ENCODE data around the gene ADAM8. TPM values are rescaled to one million over a fixed set of nuclear protein-coding genes. Genes with fewer than 3 reads are reported as not detected.
"Not testable (repeated sequence)": the region's sequence is repeated elsewhere in the genome, so short reads cannot be mapped to it uniquely, and the experiment has no call there.

ADAM8 gene
- total and polyA plus RNA-seq, 2 donors = 8.3 to 19.2 TPM

DNA sequence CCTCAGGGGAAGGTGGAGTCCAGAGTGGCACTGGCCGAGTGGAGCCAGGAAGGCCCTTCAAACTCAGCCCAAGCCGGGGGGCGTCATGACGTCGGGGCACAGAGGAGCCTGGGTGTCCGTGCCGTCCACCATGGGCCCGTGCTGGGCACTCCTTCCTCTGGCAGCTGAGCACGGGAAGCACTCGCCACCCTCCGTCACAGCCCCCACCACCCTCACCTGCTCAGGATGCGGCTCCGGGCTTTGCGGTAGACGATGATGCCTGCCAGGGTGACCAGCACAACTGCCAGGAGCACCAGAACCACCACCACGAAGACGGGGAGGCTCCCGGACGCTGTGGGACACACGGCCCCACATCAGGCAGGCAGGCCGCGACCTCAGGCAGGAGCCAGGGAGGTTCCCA lies 8.1 kb downstream of the ADAM8 start:
- Histone ChIP-seq H3K27ac (ENCODE audit: low read depth in 1 of 2, low read length in 1 of 2) (no peak overlapping the region), H3K4me3 (ENCODE audit: low read length in 2 of 2) (no peak overlapping the region), H3K4me1 (ENCODE audit: control insufficient read depth in 2 of 2, insufficient read depth in 2 of 2, low read length in 2 of 2) (peaks cover 0 to 3% of the 10 kb centered on the region in 2 donors), H3K36me3 (ENCODE audit: control insufficient read depth in 2 of 2, insufficient read depth in 2 of 2, low read length in 1 of 2) (no peaks in the 10 kb centered on the region), H3K27me3 (ENCODE audit: control insufficient read depth in 2 of 2, insufficient read depth in 1 of 2, low read length in 1 of 2) (no peaks in the 10 kb centered on the region), H3K9me3 (ENCODE audit: control insufficient read depth in 2 of 2, insufficient read depth in 1 of 2, low read length in 1 of 2) (no peaks in the 10 kb centered on the region)
- WGBS = 96% methylated on average over 22 of the region's 22 CpGs
- no peak for DNase-seq (ENCODE audit: low read depth in 6 of 9, low spot score in 9 of 9)

DNA sequence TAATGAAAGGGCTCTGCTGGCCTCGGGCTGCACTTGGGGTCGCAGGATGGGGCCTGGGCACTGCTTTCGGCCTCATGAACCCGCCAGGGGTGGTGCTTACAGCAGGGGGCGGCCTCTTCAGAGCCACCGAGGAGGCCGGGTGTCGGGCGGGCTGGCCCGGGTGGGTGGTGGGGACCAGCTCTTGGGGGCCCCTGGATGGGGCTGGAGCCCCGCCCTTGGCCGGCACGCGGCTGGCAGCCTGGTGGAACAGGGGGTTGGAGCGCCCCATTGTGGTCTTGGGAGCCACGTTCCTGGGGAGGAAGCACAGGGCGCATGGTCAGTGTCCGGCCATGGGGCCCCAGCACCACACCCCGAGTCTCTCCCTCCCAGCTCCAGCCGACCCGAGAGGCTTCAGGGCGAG lies 8.8 kb downstream of the ADAM8 start:
- DNase-seq (ENCODE audit: low read depth in 6 of 9, low spot score in 9 of 9) = no peak
- Histone ChIP-seq H3K27me3 (ENCODE audit: control insufficient read depth in 2 of 2, insufficient read depth in 1 of 2, low read length in 1 of 2) (peaks cover 0 to 2% of the 10 kb centered on the region in 2 donors), H3K9me3 (ENCODE audit: control insufficient read depth in 2 of 2, insufficient read depth in 1 of 2, low read length in 1 of 2) (no peaks in the 10 kb centered on the region), H3K27ac (ENCODE audit: low read depth in 1 of 2, low read length in 1 of 2) (no peak overlapping the region), H3K4me3 (ENCODE audit: low read length in 2 of 2) (no peak overlapping the region), H3K4me1 (ENCODE audit: control insufficient read depth in 2 of 2, insufficient read depth in 2 of 2, low read length in 2 of 2) (peaks cover 0 to 5% of the 10 kb centered on the region in 2 donors), H3K36me3 (ENCODE audit: control insufficient read depth in 2 of 2, insufficient read depth in 2 of 2, low read length in 1 of 2) (no peaks in the 10 kb centered on the region)
- WGBS = 97% methylated on average over 22 of the region's 22 CpGs

- H3K27me3 ChIP-seq (ENCODE audit: control insufficient read depth in 2 of 2, insufficient read depth in 1 of 2, low read length in 1 of 2) = peaks cover 0 to 7% of the 10 kb centered on the region in 2 donors
- H3K4me3 ChIP-seq (ENCODE audit: low read length in 2 of 2) = no peak overlapping the region
- no peak for DNase-seq (ENCODE audit: low read depth in 6 of 9, low spot score in 9 of 9)
- H3K36me3 ChIP-seq (ENCODE audit: control insufficient read depth in 2 of 2, insufficient read depth in 2 of 2, low read length in 1 of 2) = no peaks in the 10 kb centered on the region
- H3K4me1 ChIP-seq (ENCODE audit: control insufficient read depth in 2 of 2, insufficient read depth in 2 of 2, low read length in 2 of 2) = peaks cover 2 to 10% of the 10 kb centered on the region in 2 donors
- H3K27ac ChIP-seq (ENCODE audit: low read depth in 1 of 2, low read length in 1 of 2) = no peak overlapping the region
- WGBS = 96% methylated on average over 14 of the region's 14 CpGs
- H3K9me3 ChIP-seq (ENCODE audit: control insufficient read depth in 2 of 2, insufficient read depth in 1 of 2, low read length in 1 of 2) = no peaks in the 10 kb centered on the region
Observed at GRCh38 chr10:133267293-133267692, 9.4 kb downstream of the ADAM8 start.

DNA sequence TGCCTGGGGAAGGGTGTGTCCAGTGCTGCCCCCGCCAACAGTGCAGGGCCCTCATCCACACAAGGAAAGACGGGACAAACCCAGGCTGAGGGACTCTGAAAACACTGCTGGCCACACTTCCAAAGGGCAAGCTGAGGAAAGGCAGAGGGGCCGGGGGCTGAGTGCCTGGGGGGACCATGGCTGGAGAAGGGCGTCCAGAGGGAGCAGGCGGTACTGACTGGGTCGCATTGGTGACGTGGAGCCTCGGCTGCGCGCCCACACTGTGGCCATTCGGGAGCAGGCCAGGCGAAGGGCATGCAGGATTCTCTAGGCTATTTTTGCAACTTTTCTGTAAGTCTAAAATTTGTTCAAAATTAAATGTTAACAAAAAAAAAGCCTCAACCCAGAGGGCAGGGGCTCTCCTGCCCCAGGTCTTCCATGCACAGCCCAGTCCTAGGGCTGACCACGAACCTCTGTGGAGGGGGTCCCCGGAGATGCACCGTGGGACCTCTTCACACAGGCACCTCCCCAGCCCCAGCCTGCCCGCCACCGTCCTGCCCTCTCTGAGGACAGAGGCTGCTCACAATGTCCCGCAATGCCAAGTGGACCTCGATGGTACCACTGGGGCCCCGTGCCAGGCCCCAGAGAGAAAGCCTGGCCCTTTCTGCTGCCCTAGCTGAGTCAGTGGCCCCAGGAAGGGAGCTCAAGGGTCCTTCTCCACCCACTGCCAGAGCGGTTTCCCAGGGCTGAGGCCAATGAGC lies 10.4 kb downstream of the ADAM8 start:
- Histone ChIP-seq H3K36me3 (ENCODE audit: control insufficient read depth in 2 of 2, insufficient read depth in 2 of 2, low read length in 1 of 2) (no peaks in the 10 kb centered on the region), H3K4me1 (ENCODE audit: control insufficient read depth in 2 of 2, insufficient read depth in 2 of 2, low read length in 2 of 2) (peaks cover 3 to 15% of the 10 kb centered on the region in 2 donors), H3K27ac (ENCODE audit: low read depth in 1 of 2, low read length in 1 of 2) (no peak overlapping the region), H3K9me3 (ENCODE audit: control insufficient read depth in 2 of 2, insufficient read depth in 1 of 2, low read length in 1 of 2) (no peaks in the 10 kb centered on the region), H3K27me3 (ENCODE audit: control insufficient read depth in 2 of 2, insufficient read depth in 1 of 2, low read length in 1 of 2) (peaks cover 0 to 9% of the 10 kb centered on the region in 2 donors), H3K4me3 (ENCODE audit: low read length in 2 of 2) (no peak overlapping the region)
- WGBS = 97% methylated on average over 21 of the region's 21 CpGs
- DNase-seq (ENCODE audit: low read depth in 6 of 9, low spot score in 9 of 9) = no peak

DNA sequence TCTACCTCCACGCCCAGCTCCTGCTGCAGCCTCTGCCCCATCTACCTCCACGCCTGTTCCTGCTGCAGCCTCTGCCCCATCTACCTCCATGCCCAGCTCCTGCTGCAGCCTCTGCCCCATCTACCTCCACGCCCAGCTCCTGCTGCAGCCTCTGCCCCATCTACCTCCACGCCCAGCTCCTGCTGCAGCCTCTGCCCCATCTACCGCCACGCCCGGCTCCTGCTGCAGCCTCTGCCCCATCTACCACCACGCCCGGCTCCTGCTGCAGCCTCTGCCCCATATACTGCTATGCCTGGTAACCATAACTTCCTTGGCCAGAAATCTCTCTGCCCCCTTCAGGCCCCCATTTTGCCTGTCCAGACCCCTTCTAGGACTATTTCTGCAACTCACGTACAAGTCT lies 11.6 kb downstream of the ADAM8 start:
- H3K36me3 ChIP-seq (ENCODE audit: control insufficient read depth in 2 of 2, insufficient read depth in 2 of 2, low read length in 1 of 2); H3K9me3 ChIP-seq (ENCODE audit: control insufficient read depth in 2 of 2, insufficient read depth in 1 of 2, low read length in 1 of 2); H3K27ac ChIP-seq (ENCODE audit: low read depth in 1 of 2, low read length in 1 of 2); H3K4me3 ChIP-seq (ENCODE audit: low read length in 2 of 2); DNase-seq (ENCODE audit: low read depth in 6 of 9, low spot score in 9 of 9): not testable (repeated sequence)
- WGBS = 94% methylated on average over 10 of the region's 10 CpGs
- peaks cover 0 to 13% of the 10 kb centered on the region in 2 donors for H3K27me3 ChIP-seq (ENCODE audit: control insufficient read depth in 2 of 2, insufficient read depth in 1 of 2, low read length in 1 of 2)
- H3K4me1 ChIP-seq (ENCODE audit: control insufficient read depth in 2 of 2, insufficient read depth in 2 of 2, low read length in 2 of 2) = peaks cover 3 to 22% of the 10 kb centered on the region in 2 donors

DNA sequence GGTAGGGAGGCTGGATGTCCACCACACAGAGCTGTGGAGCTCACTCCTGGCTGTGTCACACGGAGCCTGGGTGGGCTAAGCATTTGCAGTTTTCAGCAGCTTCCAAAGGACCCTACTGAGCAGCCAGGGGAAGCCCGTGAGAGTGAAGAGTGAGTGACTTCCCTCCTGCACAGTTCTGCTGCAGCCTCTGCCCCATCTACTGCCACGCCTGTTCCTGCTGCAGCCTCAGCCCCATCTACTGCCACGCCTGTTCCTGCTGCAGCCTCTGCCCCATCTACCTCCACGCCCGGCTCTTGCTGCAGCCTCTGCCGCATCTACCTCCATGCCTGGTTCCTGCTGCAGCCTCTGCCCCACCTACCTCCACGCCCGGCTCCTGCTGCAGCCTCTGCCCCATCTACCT lies 12.2 kb downstream of the ADAM8 start:
- Histone ChIP-seq H3K36me3 (ENCODE audit: control insufficient read depth in 2 of 2, insufficient read depth in 2 of 2, low read length in 1 of 2) (no peaks in the 10 kb centered on the region), H3K4me3 (ENCODE audit: low read length in 2 of 2) (no peak overlapping the region), H3K27ac (ENCODE audit: low read depth in 1 of 2, low read length in 1 of 2) (no peak overlapping the region), H3K9me3 (ENCODE audit: control insufficient read depth in 2 of 2, insufficient read depth in 1 of 2, low read length in 1 of 2) (peaks cover 0 to 5% of the 10 kb centered on the region in 2 donors), H3K27me3 (ENCODE audit: control insufficient read depth in 2 of 2, insufficient read depth in 1 of 2, low read length in 1 of 2) (peaks cover 0 to 16% of the 10 kb centered on the region in 2 donors), H3K4me1 (ENCODE audit: control insufficient read depth in 2 of 2, insufficient read depth in 2 of 2, low read length in 2 of 2) (peaks cover 6 to 28% of the 10 kb centered on the region in 2 donors)
- WGBS = 88% methylated on average over 9 of the region's 9 CpGs
- DNase-seq (ENCODE audit: low read depth in 6 of 9, low spot score in 9 of 9) = peak in 1 of 9 donors; percentile 36

DNA sequence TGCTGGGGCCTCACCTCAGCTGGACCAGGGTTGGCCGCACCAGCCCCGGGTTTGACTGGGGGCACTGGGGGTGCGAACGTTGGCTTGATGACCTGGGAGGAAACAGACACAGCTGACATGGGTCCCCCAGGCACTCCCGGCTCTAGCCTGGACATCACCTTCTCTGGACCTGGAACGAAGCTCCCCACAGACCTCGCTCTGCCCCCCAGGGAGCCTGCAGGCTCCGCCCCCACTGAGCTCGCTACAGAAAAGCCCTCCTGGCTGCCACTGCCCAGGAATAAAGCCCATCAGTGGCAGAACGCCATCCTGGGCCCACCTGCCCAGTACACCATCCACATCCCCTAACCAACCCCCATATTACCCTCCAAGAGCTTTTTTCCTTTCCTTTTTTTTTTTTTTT lies 13.0 kb downstream of the ADAM8 start:
- peaks cover 13 to 36% of the 10 kb centered on the region in 2 donors for H3K4me1 ChIP-seq (ENCODE audit: control insufficient read depth in 2 of 2, insufficient read depth in 2 of 2, low read length in 2 of 2)
- no peak overlapping the region for H3K27ac ChIP-seq (ENCODE audit: low read depth in 1 of 2, low read length in 1 of 2)
- DNase-seq (ENCODE audit: low read depth in 6 of 9, low spot score in 9 of 9) = no peak
- H3K36me3 ChIP-seq (ENCODE audit: control insufficient read depth in 2 of 2, insufficient read depth in 2 of 2, low read length in 1 of 2) = no peaks in the 10 kb centered on the region
- WGBS = 96% methylated on average over 10 of the region's 10 CpGs
- peaks cover 0 to 5% of the 10 kb centered on the region in 2 donors for H3K9me3 ChIP-seq (ENCODE audit: control insufficient read depth in 2 of 2, insufficient read depth in 1 of 2, low read length in 1 of 2)
- H3K4me3 ChIP-seq (ENCODE audit: low read length in 2 of 2) = no peak overlapping the region
- peaks cover 0 to 24% of the 10 kb centered on the region in 2 donors for H3K27me3 ChIP-seq (ENCODE audit: control insufficient read depth in 2 of 2, insufficient read depth in 1 of 2, low read length in 1 of 2)

- WGBS = 94% methylated on average over 14 of the region's 14 CpGs
- H3K27ac ChIP-seq (ENCODE audit: low read depth in 1 of 2, low read length in 1 of 2) = no peak overlapping the region
- H3K4me1 ChIP-seq (ENCODE audit: control insufficient read depth in 2 of 2, insufficient read depth in 2 of 2, low read length in 2 of 2) = peaks cover 23 to 46% of the 10 kb centered on the region in 2 donors
- peaks cover 0 to 5% of the 10 kb centered on the region in 2 donors for H3K9me3 ChIP-seq (ENCODE audit: control insufficient read depth in 2 of 2, insufficient read depth in 1 of 2, low read length in 1 of 2)
- DNase-seq (ENCODE audit: low read depth in 6 of 9, low spot score in 9 of 9) = no peak
- no peak overlapping the region for H3K4me3 ChIP-seq (ENCODE audit: low read length in 2 of 2)
- H3K27me3 ChIP-seq (ENCODE audit: control insufficient read depth in 2 of 2, insufficient read depth in 1 of 2, low read length in 1 of 2) = peaks cover 0 to 34% of the 10 kb centered on the region in 2 donors
- H3K36me3 ChIP-seq (ENCODE audit: control insufficient read depth in 2 of 2, insufficient read depth in 2 of 2, low read length in 1 of 2) = no peaks in the 10 kb centered on the region
Observed at GRCh38 chr10:133262696-133263095, 14.0 kb downstream of the ADAM8 start.

- WGBS = 2% methylated on average over 79 of the region's 79 CpGs
- peak overlapping the region in 1 of 2 donors; percentile 81 for H3K27ac ChIP-seq (ENCODE audit: low read depth in 1 of 2, low read length in 1 of 2)
Observed at GRCh38 chr10:133261726-133262325, 14.8 kb downstream of the ADAM8 start.

More at GRCh38 chr10:133261726-133262325, 14.8 kb downstream of the ADAM8 start:
- Histone ChIP-seq H3K36me3 (ENCODE audit: control insufficient read depth in 2 of 2, insufficient read depth in 2 of 2, low read length in 1 of 2) (no peaks in the 10 kb centered on the region), H3K27me3 (ENCODE audit: control insufficient read depth in 2 of 2, insufficient read depth in 1 of 2, low read length in 1 of 2) (peaks cover 0 to 43% of the 10 kb centered on the region in 2 donors), H3K4me3 (ENCODE audit: low read length in 2 of 2) (peak overlapping the region; percentile 46 to 85), H3K4me1 (ENCODE audit: control insufficient read depth in 2 of 2, insufficient read depth in 2 of 2, low read length in 2 of 2) (peaks cover 26 to 52% of the 10 kb centered on the region in 2 donors), H3K9me3 (ENCODE audit: control insufficient read depth in 2 of 2, insufficient read depth in 1 of 2, low read length in 1 of 2) (peaks cover 0 to 5% of the 10 kb centered on the region in 2 donors)
- peak in 4 of 9 donors; percentile 42 to 67 (median 55) for DNase-seq (ENCODE audit: low read depth in 6 of 9, low spot score in 9 of 9)

All from thymus (tissue), 11 donors.